WTC11 (cell line): Measurements from ENCODE around the gene TM4SF18.

Source experiments
- ATF3 ChIP-seq: sonication (generic); formaldehyde crosslinking; conservative IDR thresholded peaks from 2 replicates; pipeline ENCODE4 v1.8.1; 2022; ENCODE audit warnings: mild to moderate bottlenecking, missing genetic modification reagents
- CREM ChIP-seq: sonication (generic); formaldehyde crosslinking; IDR thresholded peaks from 2 replicates; pipeline ENCODE4 v1.8.1; 2022; ENCODE audit warnings: mild to moderate bottlenecking, missing genetic modification reagents, moderate library complexity
- CTCF ChIP-seq: fragments of 200-600 bp; IDR thresholded peaks from 2 replicates; pipeline ENCODE4 v1.8.0; 2022; ENCODE audit warnings: antibody characterized with exemption
- FOXK1 ChIP-seq: sonication (generic); formaldehyde crosslinking; IDR thresholded peaks from 2 replicates; pipeline ENCODE4 v1.8.0; 2022; ENCODE audit warnings: mild to moderate bottlenecking, moderate library complexity, missing genetic modification reagents
- JUN ChIP-seq: sonication (generic); formaldehyde crosslinking; IDR thresholded peaks from 2 replicates; pipeline ENCODE4 v1.8.0; 2023; ENCODE audit warnings: mild to moderate bottlenecking, missing genetic modification reagents
- MAX ChIP-seq: sonication (generic); formaldehyde crosslinking; IDR thresholded peaks from 2 replicates; pipeline ENCODE4 v1.8.0; 2022; ENCODE audit warnings: mild to moderate bottlenecking, missing genetic modification reagents
- NFE2L1 ChIP-seq: sonication (generic); formaldehyde crosslinking; IDR thresholded peaks from 2 replicates; pipeline ENCODE4 v1.8.1; 2023; ENCODE audit warnings: missing genetic modification reagents
- SP1 ChIP-seq: sonication (generic); formaldehyde crosslinking; conservative IDR thresholded peaks from 2 replicates; pipeline ENCODE4 v1.8.1; 2022; ENCODE audit warnings: missing genetic modification reagents
- ZNF138 ChIP-seq: sonication (generic); formaldehyde crosslinking; conservative IDR thresholded peaks from 2 replicates; pipeline ENCODE4 v1.8.1; 2022; ENCODE audit warnings: mild to moderate bottlenecking, moderate library complexity, missing genetic modification reagents
- TF ChIP-seq, protein P1 (sequence below): sonication (generic); formaldehyde crosslinking; IDR thresholded peaks from 2 replicates; pipeline ENCODE4 v1.8.1; 2023; ENCODE audit warnings: mild to moderate bottlenecking, missing genetic modification reagents, moderate library complexity

- no peak for TF ChIP-seq CTCF
- TF ChIP-seq ATF3 (CRISPR knock-in tag), result no peak
- no peak for TF ChIP-seq CREM (CRISPR knock-in tag)
- TF ChIP-seq, protein P1, sequence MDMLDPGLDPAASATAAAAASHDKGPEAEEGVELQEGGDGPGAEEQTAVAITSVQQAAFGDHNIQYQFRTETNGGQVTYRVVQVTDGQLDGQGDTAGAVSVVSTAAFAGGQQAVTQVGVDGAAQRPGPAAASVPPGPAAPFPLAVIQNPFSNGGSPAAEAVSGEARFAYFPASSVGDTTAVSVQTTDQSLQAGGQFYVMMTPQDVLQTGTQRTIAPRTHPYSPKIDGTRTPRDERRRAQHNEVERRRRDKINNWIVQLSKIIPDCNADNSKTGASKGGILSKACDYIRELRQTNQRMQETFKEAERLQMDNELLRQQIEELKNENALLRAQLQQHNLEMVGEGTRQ (CRISPR knock-in tag), result no peak
- no peak for TF ChIP-seq ZNF138 (CRISPR knock-in tag)
- TF ChIP-seq NFE2L1, result peak; percentile 84; the same call in 1 of the 2 replicates
- no peak for TF ChIP-seq SP1 (CRISPR knock-in tag)
- TF ChIP-seq JUN, result no peak
- TF ChIP-seq FOXK1 (CRISPR knock-in tag), result no peak
- TF ChIP-seq MAX (CRISPR knock-in tag), result no peak
These were observed 36.8 kb upstream of the TM4SF18 start for GRCh38 chr3:149369991-149370866.
